Activated CD4-positive, alpha-beta T cell treated with anti-CD3 and anti-CD28 coated beads for 4 hours (primary cell): ENCODE results near the gene IGF2BP2.
"Not testable (repeated sequence)": the region's sequence is repeated elsewhere in the genome, so short reads cannot be mapped to it uniquely, and the experiment has no call there.

Source experiments
- DNase-seq, 2 donors: peaks; one replicate each; pipeline ENCODE4 v3.0.0-alpha.2; 2020

The IGF2BP2 gene

DNA sequence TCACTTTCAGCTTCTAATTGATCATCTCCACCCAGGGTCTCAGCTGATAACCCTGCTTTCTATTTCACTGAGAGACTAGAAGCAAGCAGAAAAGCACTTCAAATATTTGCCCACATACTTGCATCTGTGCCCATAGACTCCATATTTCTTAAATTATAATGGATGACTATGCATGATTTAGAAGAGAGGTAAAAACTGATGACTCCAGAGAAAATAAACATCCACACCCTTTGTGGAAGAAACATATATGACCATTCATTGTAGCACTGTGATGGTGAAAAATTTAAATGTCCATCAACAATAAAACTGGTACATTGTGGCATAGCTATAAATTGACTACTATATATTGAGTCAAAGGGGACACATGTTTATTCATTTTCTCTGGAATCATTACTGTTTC, 7.1 kb upstream of the IGF2BP2 start:
- DNase-seq, result no peak

DNA sequence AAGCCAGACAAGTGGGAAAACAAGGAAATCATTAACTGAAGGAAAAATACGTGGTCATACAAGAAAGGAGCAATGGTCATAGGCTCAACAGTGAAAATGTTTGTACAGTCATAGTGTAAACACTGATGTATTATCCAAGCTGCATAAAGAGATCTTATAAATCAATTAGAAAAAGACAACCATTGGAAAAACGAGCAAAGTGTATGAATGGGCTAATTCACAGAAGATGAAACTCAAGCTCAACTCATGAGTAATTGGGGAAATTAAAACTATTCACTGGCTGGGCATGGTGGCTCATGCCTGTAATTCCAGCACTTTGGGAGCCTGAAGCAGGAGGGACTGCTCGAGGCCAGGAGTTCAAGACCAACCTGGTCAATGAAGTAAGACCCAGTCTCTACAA, 6.4 kb upstream of the IGF2BP2 start:
- DNase-seq, result no peak

DNA sequence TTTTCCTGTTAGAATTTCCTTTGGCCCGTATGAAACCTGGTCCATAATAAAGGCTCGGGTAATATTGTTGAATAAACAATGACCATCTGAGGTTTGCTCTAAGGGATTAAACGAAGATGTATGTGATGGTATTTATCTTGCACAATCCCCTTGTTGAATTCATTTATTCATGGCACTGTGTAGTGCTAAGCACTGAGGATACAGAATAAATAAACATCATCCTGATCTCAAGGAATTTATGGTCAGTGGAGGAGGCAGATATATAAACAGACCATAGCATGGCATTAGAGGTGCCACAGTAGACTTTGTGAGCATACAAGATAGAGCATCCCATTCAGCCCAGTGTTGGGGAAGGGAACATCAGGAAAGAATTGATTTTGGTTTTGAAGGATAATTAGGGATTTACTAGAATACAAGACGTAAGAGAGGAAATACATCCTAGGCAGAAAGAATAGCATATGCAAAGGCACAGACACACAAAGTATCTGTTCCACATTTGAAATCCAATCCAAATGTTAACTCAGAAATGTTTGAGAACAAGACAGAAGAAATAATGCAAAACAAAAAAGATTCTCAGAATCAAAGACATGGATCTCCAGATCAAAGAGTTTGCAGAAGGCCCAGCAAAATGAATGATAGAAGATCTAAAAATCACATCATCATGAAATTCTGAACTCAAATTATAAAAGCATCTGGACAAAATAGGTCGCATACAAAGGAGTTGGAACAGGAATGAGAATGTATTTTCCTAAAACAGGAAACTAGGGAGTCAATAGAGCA, 5.4 kb upstream of the IGF2BP2 start:
- no peak for DNase-seq

DNA sequence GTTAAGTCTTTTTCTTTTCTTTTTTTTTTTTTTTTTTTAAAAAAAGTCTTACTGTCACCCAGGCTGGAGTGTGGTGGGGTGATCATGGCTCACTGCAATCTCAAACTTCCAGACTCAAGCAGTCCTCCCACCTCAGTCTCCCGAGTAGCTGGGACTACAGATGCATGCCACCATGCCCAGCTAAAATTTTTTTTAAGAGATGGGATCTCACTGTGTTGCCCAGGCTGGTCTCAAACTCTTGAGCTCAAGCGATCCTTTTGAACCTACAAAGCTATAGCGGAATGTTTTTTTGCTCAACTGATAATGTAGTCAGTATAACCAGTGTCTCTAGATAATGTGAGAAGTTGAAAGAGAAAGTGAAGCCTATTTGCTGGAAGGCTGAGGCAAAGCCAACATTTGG, 3.9 kb upstream of the IGF2BP2 start:
- no peak for DNase-seq

DNA sequence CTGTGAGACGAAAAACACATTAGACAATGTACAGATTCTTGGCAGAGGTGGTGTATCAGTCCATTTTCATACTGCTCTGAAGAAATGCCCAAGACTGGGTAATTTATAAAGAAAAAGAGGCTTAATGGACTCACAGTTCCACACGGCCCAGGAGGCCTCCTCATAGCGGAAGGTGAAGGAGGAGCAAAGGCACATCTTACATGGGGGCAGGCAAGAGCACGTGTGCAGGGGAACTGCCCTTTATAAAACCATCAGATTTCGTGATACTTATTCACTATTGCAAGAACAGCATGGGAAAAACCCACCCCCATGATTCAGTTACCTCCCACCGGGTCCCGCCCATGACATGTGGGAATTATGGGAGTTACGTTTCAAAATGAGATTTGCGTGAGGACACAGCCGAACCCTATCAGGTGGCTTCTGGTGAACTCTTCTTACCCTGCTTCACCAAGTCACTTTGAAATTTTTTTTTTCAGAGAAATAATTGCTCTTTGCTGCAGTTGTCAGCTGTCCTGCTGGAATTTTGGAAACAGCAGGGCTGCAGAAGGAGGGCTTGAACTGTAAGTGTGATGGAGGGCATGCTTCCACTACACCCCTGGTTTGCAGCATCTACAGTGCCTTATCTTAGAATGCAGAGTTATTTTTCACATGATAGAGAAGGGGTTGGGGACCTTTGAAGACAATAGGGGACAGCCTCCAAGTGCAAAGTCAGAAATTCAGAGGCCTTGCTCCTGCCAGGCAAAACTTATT, 2.9 kb upstream of the IGF2BP2 start:
- DNase-seq, result no peak

DNA sequence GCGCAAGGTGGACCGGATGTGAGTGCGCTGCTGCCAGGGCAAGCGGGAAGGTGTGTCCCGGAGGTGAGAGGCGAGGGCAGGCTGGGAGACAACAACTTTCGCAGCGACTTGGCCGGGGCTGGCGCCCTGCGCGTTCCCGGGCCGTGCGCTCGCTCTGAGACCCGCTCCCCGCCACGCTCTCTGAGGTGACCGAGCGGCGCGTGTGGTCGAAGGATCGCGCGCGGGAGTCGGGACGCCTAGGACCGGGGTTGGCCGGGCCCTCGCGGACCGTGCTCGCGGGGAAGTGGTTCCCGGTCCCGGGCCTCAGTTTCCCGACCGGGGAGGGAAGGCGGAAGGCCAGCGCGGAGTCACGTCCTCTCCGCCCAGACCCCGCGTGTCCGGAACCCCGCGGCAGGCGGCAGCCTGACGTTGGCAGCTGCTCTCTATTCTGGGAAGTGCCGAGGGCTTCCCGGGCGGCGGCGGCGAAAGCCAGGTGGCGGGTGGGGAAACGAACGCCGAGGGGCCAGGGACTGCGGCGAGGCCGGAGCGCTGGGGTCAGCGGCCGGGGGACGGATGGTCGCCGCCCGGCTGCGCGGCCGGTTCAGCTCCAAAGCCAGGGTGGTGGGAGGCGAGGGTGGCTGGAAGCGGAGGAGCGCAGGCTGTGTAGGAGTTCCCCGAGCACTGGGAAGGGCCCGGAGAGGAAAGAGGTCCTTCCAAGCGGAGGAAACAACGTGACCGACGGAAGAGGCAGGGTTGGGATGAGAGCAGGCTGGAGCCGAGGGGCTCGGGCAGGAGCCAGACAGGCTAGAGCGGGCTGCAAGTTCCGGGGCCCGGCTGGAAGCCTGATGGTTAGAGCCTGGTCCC, 1.0 kb upstream of the IGF2BP2 start:
- DNase-seq, result peak; percentile 25 to 43

DNA sequence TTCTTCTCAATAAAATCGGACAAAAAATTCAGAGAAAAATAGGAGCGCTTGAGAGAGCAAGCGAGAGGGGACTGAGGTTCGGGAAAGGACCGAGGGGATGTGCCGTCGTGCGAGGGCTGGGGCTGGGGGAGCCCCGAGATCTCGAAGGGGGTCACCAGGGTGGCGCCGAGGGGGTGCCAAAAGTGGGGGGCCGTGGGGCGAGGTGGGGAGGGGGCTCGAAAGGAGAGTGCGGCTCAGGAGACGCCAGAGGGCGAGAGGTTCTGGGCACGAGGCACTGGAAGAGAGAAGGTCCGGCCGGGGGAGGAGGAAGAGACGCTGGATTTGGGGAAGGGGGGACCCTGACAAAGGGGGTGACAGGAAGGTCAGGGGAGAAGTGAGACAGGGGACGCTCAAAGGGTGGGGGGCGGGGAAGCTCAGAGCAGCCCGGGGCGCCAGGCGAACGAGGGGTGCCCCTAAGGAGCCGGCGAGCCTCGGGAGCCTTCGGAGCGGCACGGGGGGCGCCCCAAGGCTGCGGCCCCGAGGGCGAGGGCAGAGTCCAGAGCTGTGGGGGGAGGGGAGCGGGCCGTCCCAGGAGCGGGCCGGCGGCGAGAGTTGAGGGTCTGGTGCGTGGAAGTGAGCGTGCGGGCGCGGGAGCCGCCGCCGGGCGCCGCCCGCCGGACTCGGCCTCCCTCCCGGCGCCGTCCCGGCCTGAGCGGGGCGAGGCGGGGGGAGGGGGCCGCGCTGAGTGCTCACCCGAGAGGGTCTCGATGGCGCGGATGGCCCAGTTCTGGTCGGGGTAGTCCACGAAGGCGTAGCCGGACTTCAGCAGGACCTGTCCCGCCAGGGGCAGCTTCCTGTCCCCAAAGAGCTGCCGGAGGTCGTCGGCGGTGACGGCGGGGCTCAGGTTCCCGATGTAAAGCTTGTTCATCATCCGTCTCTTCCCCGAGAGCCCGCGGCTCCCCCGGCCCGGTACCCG, 514 bp downstream of the IGF2BP2 start:
- peak in 1 of 2 donors; percentile 3 for DNase-seq

DNA sequence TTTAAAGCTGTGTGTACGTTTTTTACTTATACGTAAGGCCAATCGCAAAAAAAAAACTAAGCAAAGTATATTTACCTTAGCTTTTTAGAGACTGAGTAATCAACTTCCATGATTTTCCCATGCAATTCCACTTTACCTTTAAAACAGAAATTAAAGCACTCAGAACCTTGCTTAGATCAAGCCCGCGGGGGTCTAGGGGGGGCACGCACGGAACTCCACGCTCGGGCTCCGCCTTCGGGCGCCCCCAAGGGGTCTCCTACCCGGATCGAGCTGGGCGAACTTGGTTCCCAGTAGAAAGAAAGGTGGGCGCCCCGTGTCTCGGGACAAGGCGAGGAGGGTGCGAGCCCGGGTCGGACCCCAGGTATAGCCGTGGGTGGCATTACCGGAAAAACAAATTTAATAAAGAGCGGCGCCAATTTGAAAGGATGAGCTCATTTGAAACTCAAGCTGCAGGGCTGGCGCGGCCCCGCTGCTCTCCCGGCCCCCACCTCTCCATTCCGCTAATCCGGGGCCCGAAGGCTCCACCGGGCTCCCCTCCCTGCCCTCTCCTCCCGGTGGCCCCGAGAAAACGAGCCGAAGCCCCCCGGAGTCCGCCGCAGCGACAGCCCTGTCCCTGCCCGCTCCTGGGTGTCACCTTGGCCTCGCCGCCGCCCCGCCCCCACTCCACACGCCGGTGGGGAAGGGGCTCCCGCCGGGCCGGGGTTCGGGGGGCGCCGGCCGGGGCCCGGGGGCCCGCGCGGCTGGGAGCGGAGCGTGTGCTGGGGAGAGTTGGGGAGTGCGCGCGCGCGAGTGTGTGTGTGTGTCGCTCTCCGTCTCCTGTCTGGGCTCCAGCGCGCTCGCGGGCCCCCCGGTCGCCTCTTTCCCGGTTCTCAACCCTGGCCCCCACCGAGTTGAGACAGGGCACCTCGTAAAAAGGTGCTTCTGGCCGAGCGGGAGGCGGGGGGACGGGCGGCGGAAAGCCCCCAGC, 1.5 kb downstream of the IGF2BP2 start:
- peak in 1 of 2 donors; percentile 9 for DNase-seq

DNA sequence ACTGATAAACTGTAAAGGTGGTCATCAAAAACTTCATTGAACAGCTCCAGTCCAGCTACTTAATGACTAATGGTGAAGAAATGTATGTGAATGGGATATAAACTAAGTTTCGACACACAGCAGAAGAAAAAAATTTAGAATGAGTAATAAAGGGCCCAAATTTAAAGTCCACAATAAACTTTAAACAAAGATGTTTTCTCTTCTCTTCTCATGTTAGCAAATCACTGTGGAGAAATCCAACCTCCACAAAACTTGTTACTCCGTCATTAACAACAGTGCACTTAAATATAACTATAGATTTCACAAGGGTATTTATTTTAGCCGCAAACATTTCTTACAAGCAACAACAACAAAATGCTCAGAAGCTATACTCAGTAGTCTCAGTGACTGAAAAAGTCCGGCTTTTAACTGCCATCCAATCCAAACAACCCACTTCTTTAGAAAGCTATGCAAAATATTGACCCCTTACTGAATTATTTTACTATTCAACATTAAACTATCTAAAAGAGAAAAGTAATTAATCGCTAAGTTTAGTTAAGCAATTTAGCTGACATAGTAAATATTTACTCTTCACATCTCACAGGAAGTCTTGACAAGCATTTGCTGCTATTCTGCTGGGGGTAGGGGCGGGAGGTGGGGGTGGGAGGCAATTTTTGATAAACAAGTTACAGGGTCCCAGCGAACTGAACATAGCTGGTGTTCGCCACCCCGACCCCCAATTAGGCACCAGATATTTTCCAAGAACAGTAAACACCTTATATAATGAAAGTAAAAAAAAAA, 2.4 kb downstream of the IGF2BP2 start:
- DNase-seq, result no peak

DNA sequence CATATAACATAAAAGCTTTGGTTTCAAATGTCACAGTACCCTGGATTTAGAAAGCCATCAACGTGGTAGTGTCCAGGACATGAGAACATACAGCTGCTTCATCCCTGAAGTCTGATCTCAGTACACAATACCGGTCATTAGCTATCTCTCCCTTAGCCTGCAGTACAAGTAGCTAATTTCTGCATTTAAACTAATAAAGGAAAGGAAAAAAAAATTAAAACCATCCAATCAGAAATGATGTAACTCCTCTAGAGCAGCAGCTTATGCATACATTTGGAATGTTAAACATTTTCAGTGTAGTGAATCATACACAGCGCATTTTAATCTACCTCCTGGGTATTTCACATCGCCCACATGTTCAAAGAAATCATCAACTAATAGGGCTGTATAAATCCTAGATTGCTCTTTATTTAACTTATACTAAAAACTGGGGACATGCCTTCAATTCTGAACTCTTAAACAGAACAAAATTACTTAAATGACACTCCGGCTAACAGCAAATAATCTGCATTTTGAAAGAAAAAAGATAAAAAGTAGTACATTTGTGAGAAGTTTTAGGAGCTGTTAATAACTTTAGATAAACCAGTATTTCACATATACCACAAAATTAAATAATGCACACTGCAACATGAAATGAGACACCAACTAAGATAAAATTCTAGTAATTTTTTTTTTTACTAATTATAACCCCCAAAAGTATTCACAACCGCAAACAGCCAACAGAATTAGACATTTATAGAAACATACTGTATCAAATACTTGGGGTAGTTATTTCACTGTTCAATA, 3.7 kb downstream of the IGF2BP2 start:
- no peak for DNase-seq

DNA sequence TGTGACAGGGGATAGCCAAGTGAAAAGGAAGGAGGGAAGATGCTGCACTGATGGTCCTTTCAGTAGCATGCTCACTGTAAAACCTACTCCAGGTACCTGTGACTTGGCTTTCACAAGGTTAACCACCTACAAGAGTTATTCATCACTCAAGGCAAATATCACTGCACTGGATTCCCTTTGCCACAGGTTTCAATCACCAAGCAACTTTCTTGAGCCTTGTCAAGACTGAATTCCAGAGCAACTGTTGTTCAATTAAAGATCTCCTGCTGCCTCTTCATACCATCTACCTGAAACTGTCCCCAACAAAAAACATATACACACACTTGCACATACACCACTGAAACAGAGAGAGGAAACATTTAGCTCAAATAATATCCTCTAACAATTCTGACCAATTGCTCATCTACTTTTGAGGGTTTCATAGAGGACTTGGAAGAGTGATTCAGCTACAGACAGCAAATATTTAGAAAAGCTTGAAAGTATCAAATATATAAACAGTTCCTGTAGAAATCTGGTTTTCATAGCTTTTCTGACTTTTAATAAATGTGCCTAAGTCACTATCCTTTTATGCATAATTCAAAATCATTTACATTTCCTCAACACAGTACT, 6.5 kb downstream of the IGF2BP2 start:
- no peak for DNase-seq

DNA sequence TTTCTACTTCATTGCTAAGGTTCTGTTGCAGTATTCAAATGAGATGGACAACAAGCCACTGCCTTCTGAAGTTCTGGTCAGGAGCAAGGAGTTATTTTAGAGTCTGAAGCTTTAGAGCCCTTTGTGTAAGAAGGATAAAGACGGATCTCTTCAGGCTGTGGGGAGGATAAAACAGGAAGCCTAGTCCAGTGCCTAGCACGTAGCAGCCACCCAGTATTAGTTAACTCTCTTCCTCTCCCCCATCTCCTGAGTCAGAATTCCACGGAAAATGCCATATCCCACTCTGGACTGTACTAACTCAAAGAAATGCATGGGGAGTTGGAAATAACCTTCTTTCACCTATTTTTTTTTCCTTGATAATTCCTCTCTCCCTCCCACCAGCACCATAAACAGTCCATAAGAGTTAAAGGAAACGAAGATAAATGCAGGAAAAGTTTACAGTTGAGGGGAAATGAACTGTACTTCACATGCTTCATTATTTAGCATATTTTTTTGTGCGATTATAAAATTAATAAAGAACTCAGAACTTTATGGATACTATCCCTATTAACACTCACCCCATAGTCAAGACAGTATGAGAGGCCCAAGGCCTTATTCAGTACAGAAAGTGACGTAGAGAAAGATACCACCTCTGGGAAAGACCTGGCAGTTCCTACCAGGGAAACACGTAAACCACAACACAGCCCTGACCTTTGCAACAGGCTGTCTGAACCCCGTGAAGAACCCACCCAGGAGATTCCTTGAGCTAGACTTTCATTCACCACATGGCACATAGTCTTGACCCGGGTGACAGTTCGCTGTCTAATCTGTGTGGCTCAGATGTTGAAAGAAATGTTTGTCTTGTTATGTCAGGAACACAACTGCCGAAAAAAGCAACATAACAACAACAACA, 9.2 kb downstream of the IGF2BP2 start:
- DNase-seq, result no peak

DNA sequence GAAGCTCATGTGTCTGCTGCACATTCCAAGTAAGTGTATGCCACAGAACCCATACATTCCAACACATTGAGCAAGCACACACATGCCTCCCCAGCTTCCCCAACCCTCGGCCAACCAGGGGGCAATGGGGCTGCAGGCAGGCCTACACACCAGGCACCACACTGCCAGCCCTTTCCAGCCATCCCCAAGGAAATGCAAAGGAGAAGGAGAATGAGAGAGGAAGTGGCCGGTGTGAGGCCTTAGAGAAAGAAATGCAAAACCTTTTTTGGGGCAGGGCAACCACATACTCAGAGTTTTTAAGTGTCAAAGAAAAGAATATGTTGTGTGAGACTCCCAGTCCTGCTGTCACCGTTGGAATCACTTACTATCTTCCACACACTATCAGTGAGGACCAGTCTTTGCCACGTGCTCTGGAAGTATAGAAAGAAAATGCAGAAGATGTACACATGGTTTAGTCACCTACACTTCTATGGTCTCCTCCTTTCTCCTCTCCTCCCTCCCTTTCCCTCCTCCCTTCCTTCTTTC, 11.1 kb downstream of the IGF2BP2 start:
- no peak for DNase-seq

DNA sequence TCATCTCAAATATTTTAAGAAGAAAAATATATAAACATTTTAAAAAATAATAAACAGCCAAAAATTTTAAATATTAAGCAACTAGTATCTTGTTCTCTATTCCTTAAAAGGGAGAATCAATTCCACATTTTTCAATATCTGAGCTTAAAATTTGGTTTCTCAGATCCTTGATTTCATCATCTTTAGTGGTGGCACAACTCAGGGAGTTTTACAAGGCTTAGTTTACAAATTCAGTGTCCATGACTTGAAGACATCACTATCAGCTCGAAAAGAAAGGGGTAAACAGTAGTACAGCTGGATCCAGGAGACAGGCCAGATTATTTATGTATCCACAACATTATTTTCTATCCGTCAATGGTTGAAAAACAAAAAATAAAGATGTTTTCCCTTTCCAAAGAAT, 11.6 kb downstream of the IGF2BP2 start:
- no peak for DNase-seq

DNA sequence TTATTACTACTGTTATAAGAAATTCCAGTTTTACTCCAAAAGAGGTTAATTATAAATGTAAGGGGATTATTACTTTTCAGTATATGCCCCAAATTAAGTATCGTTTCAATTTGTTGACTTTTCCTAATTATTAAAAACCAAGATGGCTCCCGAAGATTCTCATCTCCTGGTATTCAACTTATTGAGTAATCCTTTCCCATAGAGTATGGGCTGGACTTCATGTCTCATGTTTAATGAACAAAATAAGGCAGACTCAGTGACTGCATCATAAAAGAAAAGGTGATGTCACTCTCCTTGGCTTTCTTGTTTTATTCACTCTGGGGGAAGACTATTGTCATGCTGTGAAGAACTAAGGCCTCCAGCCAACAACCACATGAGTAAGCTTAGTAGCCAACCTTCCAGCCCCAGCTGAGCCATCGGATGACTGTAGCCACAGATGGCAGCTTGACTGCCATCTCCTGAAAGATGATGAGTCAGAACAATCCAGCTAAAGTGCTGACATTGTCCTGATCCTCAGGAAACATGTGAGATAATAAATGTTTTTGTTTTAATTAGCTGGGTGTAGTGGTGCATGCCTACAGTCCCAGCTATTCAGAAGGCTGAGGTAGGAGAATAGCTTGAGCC, 17.3 kb downstream of the IGF2BP2 start:
- DNase-seq, result no peak

DNA sequence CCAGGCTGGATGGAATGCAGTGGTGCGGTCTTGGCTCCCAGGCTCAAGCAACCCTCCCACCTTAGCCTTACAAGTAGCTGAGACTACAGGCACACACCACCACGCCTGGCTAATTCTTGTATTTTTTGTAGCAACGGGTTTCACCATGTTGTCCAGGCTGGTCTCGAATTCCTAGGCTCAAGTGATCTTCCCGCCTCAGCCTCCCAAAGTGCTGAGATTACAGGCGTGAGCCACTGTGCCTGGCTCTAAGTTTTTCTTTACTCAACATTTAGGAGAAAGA, 26.1 kb downstream of the IGF2BP2 start:
- DNase-seq, result not testable (repeated sequence)
